SU-DHL-6 (cell line): ENCODE results near the gene PTPRJ.

Experiments used
- H2AFZ ChIP-seq: fragments of 200-600 bp; sonication (generic); 2 replicates; pipeline ENCODE4 v1.6.1; 2014; ENCODE audit warnings: low read depth, mild to moderate bottlenecking, moderate library complexity, mixed read lengths, antibody characterized with exemption, low read length; ENCODE audit not compliant: severe bottlenecking
- H3F3A ChIP-seq: fragments of 200-600 bp; shearing (Covaris generic); 2 replicates; pipeline ENCODE4 v1.6.0; 2016; ENCODE audit warnings: antibody characterized with exemption, mild to moderate bottlenecking; ENCODE audit not compliant: insufficient read depth
- H3K27ac ChIP-seq: fragments of 200-600 bp; sonication (generic); 2 replicates; pipeline ENCODE4 v1.5.1; 2016; ENCODE audit warnings: low read depth, mild to moderate bottlenecking, low read length, moderate library complexity, mixed read lengths
- H3K27me3 ChIP-seq: fragments of 200-600 bp; sonication (generic), shearing (Covaris generic); 2 replicates; pipeline ENCODE4 v1.6.0; 2014; ENCODE audit warnings: mild to moderate bottlenecking, low read length
- H3K36me3 ChIP-seq: fragments of 200-600 bp; sonication (generic); 2 replicates; pipeline ENCODE4 v1.6.1; 2014; ENCODE audit warnings: mild to moderate bottlenecking, low read length, mixed read lengths
- H3K4me2 ChIP-seq: fragments of 300-600, 200-600 bp; shearing (Covaris generic), sonication (generic); 2 replicates; pipeline ENCODE4 v1.6.0; 2014; ENCODE audit warnings: low read length, low read depth, mild to moderate bottlenecking; ENCODE audit not compliant: poor library complexity, severe bottlenecking
- H3K4me3 ChIP-seq: fragments of 200-600 bp; sonication (generic); 2 replicates; pipeline ENCODE4 v1.5.1; 2014; ENCODE audit warnings: antibody characterized with exemption, low read length, mild to moderate bottlenecking, mixed read lengths; ENCODE audit not compliant: insufficient read depth, poor library complexity, severe bottlenecking
- H3K79me2 ChIP-seq: fragments of 200-600 bp; sonication (generic); 2 replicates; pipeline ENCODE4 v1.6.1; 2014; ENCODE audit warnings: mild to moderate bottlenecking, low read length, moderate library complexity; ENCODE audit not compliant: insufficient read depth
- H3K9ac ChIP-seq: fragments of 200-600 bp; sonication (generic); 2 replicates; pipeline ENCODE4 v1.7.0; 2014; ENCODE audit warnings: mild to moderate bottlenecking, low read length
- H3K9me2 ChIP-seq: fragments of 200-600 bp; sonication (generic); replicated peaks from 2 replicates; pipeline ENCODE4 v1.6.1; 2014; ENCODE audit warnings: low read length; ENCODE audit not compliant: insufficient read depth
- H3K9me3 ChIP-seq: fragments of 200-600 bp; sonication (generic); 2 replicates; pipeline ENCODE4 v1.6.1; 2014; ENCODE audit warnings: low read length, mixed read lengths; ENCODE audit not compliant: insufficient read depth
- H4K20me1 ChIP-seq: fragments of 200-600 bp; sonication (generic); 2 replicates; pipeline ENCODE4 v1.6.1; 2014; ENCODE audit warnings: low read depth, mild to moderate bottlenecking, antibody characterized with exemption, low read length, moderate library complexity, mixed read lengths
- EZH2phosphoT487 ChIP-seq: fragments of 200-600 bp; sonication (generic), shearing (Covaris generic); conservative IDR thresholded peaks from 2 replicates; pipeline ENCODE4 v1.6.1; 2018; ENCODE audit warnings: mild to moderate bottlenecking, antibody characterized with exemption, low read length, moderate library complexity, mixed read lengths
- TF ChIP-seq, protein P1 (sequence below): fragments of 200-600 bp; sonication (generic); IDR thresholded peaks from one replicate; pipeline ENCODE4 v1.5.1; 2017; ENCODE audit warnings: antibody characterized with exemption, mild to moderate bottlenecking, low read length, moderate library complexity; ENCODE audit not compliant: insufficient read depth, poor library complexity, severe bottlenecking

Gene PTPRJ

GRCh38 chr11:48058788-48059187 lies 78.4 kb downstream of the PTPRJ start:
- Histone ChIP-seq H3F3A (no peaks in the 10 kb centered on the region), H3K9me3 (no peaks in the 10 kb centered on the region), H2AFZ (no peak overlapping the region), H3K36me3 (no peaks in the 10 kb centered on the region), H3K4me2 (no peak overlapping the region), H3K27ac (no peak overlapping the region), H3K79me2 (no peaks in the 10 kb centered on the region), H3K27me3 (no peaks in the 10 kb centered on the region), H3K9ac (no peak overlapping the region), H3K9me2 (no peaks in the 10 kb centered on the region), H3K4me3 (no peak overlapping the region), H4K20me1 (no peaks in the 10 kb centered on the region)
- TF ChIP-seq EZH2phosphoT487: no peak
- TF ChIP-seq, protein P1, sequence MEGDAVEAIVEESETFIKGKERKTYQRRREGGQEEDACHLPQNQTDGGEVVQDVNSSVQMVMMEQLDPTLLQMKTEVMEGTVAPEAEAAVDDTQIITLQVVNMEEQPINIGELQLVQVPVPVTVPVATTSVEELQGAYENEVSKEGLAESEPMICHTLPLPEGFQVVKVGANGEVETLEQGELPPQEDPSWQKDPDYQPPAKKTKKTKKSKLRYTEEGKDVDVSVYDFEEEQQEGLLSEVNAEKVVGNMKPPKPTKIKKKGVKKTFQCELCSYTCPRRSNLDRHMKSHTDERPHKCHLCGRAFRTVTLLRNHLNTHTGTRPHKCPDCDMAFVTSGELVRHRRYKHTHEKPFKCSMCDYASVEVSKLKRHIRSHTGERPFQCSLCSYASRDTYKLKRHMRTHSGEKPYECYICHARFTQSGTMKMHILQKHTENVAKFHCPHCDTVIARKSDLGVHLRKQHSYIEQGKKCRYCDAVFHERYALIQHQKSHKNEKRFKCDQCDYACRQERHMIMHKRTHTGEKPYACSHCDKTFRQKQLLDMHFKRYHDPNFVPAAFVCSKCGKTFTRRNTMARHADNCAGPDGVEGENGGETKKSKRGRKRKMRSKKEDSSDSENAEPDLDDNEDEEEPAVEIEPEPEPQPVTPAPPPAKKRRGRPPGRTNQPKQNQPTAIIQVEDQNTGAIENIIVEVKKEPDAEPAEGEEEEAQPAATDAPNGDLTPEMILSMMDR: no peak

DNA sequence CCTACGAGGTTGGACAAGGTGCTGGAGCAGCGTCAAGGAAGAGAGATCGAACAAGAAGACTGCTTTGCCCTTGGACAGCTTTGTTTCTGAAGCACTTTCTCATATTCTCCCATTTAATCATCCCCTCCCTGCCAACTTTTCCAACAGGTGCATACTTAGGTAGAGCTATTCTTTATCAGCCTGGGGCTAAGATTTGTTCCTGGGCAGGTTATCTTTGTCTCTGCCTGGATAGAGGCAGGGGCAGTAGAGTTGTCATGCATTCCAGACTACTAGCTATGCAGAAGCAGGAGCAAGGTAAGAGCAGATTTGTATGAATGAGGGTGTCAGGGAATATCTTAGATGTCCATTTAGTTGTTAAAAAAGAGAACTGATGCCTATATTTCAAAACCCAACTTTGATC lies 82.3 kb downstream of the PTPRJ start:
- Histone ChIP-seq H3F3A (no peaks in the 10 kb centered on the region), H3K9me3 (no peaks in the 10 kb centered on the region), H3K79me2 (no peaks in the 10 kb centered on the region), H3K27me3 (no peaks in the 10 kb centered on the region), H3K9ac (no peak overlapping the region), H3K27ac (no peak overlapping the region), H4K20me1 (no peaks in the 10 kb centered on the region), H3K4me2 (no peak overlapping the region), H3K9me2 (no peaks in the 10 kb centered on the region), H3K36me3 (no peaks in the 10 kb centered on the region), H2AFZ (no peak overlapping the region), H3K4me3 (no peak overlapping the region)
- no peak for TF ChIP-seq EZH2phosphoT487
- TF ChIP-seq, protein P1: no peak

GRCh38 chr11:48063424-48063978 lies 83.1 kb downstream of the PTPRJ start:
- Histone ChIP-seq H3K4me2 (no peak overlapping the region), H3K27me3 (no peaks in the 10 kb centered on the region), H3K9me2 (no peaks in the 10 kb centered on the region), H2AFZ (no peak overlapping the region), H4K20me1 (no peaks in the 10 kb centered on the region), H3F3A (no peaks in the 10 kb centered on the region), H3K4me3 (no peak overlapping the region), H3K79me2 (no peaks in the 10 kb centered on the region), H3K36me3 (no peaks in the 10 kb centered on the region), H3K9me3 (no peaks in the 10 kb centered on the region), H3K9ac (no peak overlapping the region), H3K27ac (no peak overlapping the region)
- no peak for TF ChIP-seq EZH2phosphoT487
- TF ChIP-seq, protein P1: no peak
